Limb (tissue), 2 donors: Measurements from ENCODE around the gene OIT3.

Source experiments
- DNase-seq, 2 donors: peaks; one replicate each; pipeline ENCODE4 v3.0.0-alpha.2; 2016; ENCODE audit errors: extremely low spot score in 2 of 2

Gene OIT3

GRCh38 chr10:72951760-72952159 lies 58.2 kb downstream of the OIT3 start:
- no peak for DNase-seq

- no peak for DNase-seq
Measured at GRCh38 chr10:72952189-72952588, 58.6 kb downstream of the OIT3 start.

GRCh38 chr10:72952642-72953158 lies 59.2 kb downstream of the OIT3 start:
- DNase-seq: no peak

- DNase-seq: no peak
Measured at GRCh38 chr10:72953687-72954086, 60.1 kb downstream of the OIT3 start.

GRCh38 chr10:72954230-72954595 lies 60.7 kb downstream of the OIT3 start:
- DNase-seq: no peak

GRCh38 chr10:72954596-72955554 lies 61.3 kb downstream of the OIT3 start, which contains the start of gene PLA2G12B:
PLA2G12B (minus strand) TSS chr10:72954806; CDS start chr10:72954685, 121 bp downstream.
- no peak for DNase-seq

GRCh38 chr10:72956001-72956400 lies 62.5 kb downstream of the OIT3 start:
- no peak for DNase-seq

GRCh38 chr10:72976886-72977285 lies 83.3 kb downstream of the OIT3 start:
- DNase-seq: no peak

- no peak for DNase-seq
Measured at GRCh38 chr10:72979709-72980108, 86.2 kb downstream of the OIT3 start.

GRCh38 chr10:72980348-72980747 lies 86.8 kb downstream of the OIT3 start:
- no peak for DNase-seq

GRCh38 chr10:72981028-72981881 lies 87.7 kb downstream of the OIT3 start:
- DNase-seq: no peak

GRCh38 chr10:72981882-72982529 lies 88.5 kb downstream of the OIT3 start:
- DNase-seq: no peak
